ENCODE data around the gene C1orf198.

- TF ChIP-seq CTCF (conservative IDR thresholded peaks at IDR 0.05; ENCODE audit: low read length) (no peak), EZH2phosphoT487 (IDR thresholded peaks at IDR 0.05; ENCODE audit: borderline replicate concordance) (no peak)
Measured at GRCh38 chr1:230869500-230869899, 1.2 kb upstream of the C1orf198 start.

Data from Loucy (cell line).